ENCODE results near the gene REPS2. TPM values are rescaled to one million over a fixed set of nuclear protein-coding genes. Genes with fewer than 3 reads are reported as not detected.

REPS2 gene
- polyA plus RNA-seq (2012; ENCODE audit: low read depth, missing spikeins), result 0.01 TPM

DNA sequence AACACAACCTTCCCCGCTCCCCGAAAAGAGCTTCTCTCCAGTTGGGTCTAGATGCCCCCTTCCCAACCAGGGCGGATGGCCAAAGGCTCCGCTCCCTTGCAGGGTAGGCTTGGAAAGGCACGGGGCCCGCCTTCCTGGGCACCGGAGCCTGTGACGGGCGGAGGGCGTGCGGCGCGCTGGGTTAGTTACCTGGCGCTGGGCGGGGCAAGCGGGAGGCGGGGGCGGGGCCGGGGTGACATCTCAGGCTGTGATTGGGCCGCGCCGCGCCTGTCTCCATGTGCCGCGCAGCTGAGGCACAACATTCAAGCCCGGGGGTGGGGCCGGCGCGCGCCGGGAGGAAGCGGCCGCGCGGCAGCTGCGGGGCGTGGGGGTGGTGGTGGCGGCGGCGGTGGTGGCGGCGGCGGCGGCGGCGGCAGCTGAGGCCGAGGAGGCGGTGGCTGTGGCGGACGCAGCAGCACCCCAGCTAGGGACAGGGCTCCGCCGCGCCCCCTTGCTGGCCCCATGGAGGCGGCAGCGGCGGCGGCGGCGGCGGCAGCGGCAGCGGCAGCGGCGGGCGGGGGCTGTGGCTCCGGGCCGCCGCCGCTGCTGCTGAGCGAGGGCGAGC lies at the start of gene REPS2:
REPS2 (plus strand) TSS at position 298 of the 604 bp plus-strand sequence; CDS start at position 502, 204 bp downstream.
- DNase-seq (ENCODE audit: insufficient read length, low spot score) (peak; percentile 71), FAIRE-seq (peak; percentile 87)
- TF ChIP-seq POLR2A (IDR thresholded peaks at IDR 0.05; ENCODE audit: low read depth, low read length) (no peak), TAF1 (IDR thresholded peaks at IDR 0.05; ENCODE audit: low read depth, low read length) (no peak), POU2F2 (IDR thresholded peaks at IDR 0.05; ENCODE audit: low read depth, low read length) (no peak), POLR2AphosphoS5 (IDR thresholded peaks at IDR 0.05; ENCODE audit: low read depth, low read length) (no peak), PAX5 (IDR thresholded peaks at IDR 0.05; ENCODE audit: insufficient read depth, low read length, severe bottlenecking) (no peak), SPI1 (IDR thresholded peaks at IDR 0.05; ENCODE audit: low read depth, low read length) (no peak)

DNA sequence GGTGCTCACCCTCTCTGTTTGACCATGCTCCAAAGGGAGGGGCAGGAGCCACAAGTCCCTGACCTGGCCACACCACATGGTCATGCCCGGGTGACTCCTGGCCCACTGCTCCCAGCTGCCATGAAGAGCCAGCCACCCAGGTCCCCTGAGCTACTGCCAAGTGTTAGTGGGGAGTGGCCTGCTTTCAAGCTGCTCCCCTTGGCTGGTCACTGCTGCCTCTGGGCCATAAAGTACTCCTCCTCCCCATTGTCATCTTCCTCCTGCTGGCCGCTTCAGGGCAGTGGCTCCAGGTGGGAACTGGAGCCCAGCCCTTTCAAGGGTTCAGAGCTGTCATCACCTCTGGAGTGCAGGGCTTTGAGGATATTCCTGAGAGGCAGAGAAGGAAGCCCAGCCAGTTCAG lies 49.0 kb upstream of the REPS2 start:
- FAIRE-seq (no peak), DNase-seq (ENCODE audit: insufficient read length, low spot score) (no peak)
- TF ChIP-seq PAX5 (IDR thresholded peaks at IDR 0.05; ENCODE audit: insufficient read depth, low read length, severe bottlenecking), result no peak
- TF ChIP-seq POLR2A (IDR thresholded peaks at IDR 0.05; ENCODE audit: low read depth, low read length), result no peak

DNA sequence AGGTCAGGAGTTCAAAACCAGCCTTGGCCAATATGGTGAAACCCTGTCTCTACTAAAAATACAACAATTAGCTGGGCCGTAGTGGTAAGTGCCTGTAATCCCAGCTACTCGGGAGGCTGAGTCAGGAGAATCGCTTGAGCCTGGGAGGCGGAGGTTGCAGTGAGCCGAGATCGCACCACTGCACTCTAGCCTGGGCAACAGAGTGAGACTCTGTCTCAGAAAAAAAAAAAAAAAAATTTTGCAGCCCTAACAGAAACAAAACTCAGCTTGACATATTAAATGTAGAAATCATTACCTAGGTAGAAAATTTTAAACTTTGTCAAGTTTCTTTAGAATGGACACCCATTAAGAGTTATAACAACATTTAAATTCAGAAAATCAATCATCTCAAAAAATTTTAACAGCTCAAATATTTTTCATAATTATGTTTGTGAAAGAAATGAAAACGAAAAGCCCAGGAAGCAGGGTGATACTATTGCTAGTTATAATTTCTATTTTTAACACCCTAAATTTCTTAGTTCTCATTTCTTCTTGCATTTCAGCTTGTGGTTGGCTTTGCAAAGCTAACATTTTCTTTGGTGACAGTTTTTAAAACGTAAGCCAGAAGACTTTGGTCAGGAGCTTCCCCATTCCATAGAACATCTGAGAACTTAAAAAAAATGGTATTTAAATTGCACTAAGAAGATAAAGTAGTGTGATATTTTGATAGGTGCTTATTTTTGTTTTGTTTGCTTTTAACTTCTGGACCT lies 43.0 kb upstream of the REPS2 start:
- FAIRE-seq, result no peak
- no peak for TF ChIP-seq PAX5 (IDR thresholded peaks at IDR 0.05; ENCODE audit: insufficient read depth, low read length, severe bottlenecking)
- no peak for TF ChIP-seq TAF1 (IDR thresholded peaks at IDR 0.05; ENCODE audit: low read depth, low read length)
- TF ChIP-seq POLR2A (IDR thresholded peaks at IDR 0.05; ENCODE audit: low read depth, low read length), result no peak
- no peak for TF ChIP-seq POU2F2 (IDR thresholded peaks at IDR 0.05; ENCODE audit: low read depth, low read length)
- TF ChIP-seq POLR2AphosphoS5 (IDR thresholded peaks at IDR 0.05; ENCODE audit: low read depth, low read length), result no peak
- no peak for TF ChIP-seq SPI1 (IDR thresholded peaks at IDR 0.05; ENCODE audit: low read depth, low read length)

DNA sequence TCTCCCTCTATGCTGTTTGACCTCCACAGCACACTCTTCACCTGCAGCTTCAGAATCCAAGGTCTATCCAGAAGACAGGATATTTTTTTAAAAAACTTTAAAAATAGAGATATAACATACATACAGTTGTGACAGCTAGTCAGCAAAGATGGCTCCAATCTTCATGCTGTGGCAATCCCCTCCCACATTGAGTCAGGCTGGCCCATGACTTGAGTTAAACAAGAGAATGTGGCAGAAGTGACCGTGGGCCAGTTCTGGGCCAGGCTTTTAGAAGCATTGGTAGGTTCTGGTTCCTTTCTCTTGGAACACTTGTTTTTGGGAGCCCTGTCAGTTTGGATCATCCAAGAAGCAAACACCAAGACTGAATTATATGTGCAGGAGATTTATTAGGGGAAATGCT lies 36.1 kb upstream of the REPS2 start:
- DNase-seq (ENCODE audit: insufficient read length, low spot score) (no peak), FAIRE-seq (no peak)
- TF ChIP-seq POU2F2 (IDR thresholded peaks at IDR 0.05; ENCODE audit: low read depth, low read length) (no peak), PAX5 (IDR thresholded peaks at IDR 0.05; ENCODE audit: insufficient read depth, low read length, severe bottlenecking) (no peak), POLR2AphosphoS5 (IDR thresholded peaks at IDR 0.05; ENCODE audit: low read depth, low read length) (no peak), TAF1 (IDR thresholded peaks at IDR 0.05; ENCODE audit: low read depth, low read length) (no peak), SPI1 (IDR thresholded peaks at IDR 0.05; ENCODE audit: low read depth, low read length) (no peak), POLR2A (IDR thresholded peaks at IDR 0.05; ENCODE audit: low read depth, low read length) (no peak)

More for the DNA sequence above, 43.0 kb upstream of the REPS2 start:
- no peak for DNase-seq (ENCODE audit: insufficient read length, low spot score)

DNA sequence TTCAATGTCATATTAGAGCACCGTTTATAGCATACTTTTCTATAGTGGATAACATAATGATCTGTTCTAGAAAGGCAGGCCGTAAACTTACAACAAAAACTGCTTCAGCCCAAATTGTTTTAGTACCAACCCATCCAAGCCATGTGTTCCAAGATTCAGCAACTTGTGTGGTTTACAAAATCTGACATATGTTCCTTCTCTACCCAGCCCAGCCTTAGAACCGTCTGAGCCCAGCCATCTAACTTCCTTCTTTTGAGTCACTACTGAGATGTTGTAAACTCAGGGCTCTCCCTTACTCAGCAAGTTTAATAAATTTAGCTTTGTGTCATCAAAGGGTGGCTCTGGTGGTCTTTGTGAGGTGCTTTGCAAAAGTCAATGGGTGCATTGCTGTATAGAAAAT lies 32.4 kb upstream of the REPS2 start:
- FAIRE-seq, result no peak
- TF ChIP-seq SPI1 (IDR thresholded peaks at IDR 0.05; ENCODE audit: low read depth, low read length) (no peak), POLR2A (IDR thresholded peaks at IDR 0.05; ENCODE audit: low read depth, low read length) (no peak), POU2F2 (IDR thresholded peaks at IDR 0.05; ENCODE audit: low read depth, low read length) (no peak), POLR2AphosphoS5 (IDR thresholded peaks at IDR 0.05; ENCODE audit: low read depth, low read length) (no peak), TAF1 (IDR thresholded peaks at IDR 0.05; ENCODE audit: low read depth, low read length) (no peak), PAX5 (IDR thresholded peaks at IDR 0.05; ENCODE audit: insufficient read depth, low read length, severe bottlenecking) (no peak)
- no peak for DNase-seq (ENCODE audit: insufficient read length, low spot score)

DNA sequence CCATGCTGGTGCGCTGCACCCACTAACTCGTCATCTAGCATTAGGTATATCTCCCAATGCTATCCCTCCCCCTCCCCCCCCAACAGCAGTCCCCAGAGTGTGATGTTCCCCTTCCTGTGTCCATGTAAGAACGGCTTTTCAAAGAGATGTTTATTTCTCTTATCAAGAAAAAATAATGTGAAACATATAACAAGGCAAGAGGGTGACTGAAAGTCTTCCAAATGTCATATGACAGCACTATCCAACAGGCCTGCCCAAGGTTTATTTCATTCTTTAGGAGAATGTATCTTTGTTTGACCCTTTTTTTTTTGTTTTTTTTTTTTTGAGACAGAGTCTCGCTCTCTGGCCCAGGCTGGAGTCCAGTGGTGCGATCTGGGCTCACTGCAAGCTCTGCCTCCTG lies 29.9 kb upstream of the REPS2 start:
- TF ChIP-seq SPI1 (IDR thresholded peaks at IDR 0.05; ENCODE audit: low read depth, low read length) (no peak), POLR2AphosphoS5 (IDR thresholded peaks at IDR 0.05; ENCODE audit: low read depth, low read length) (no peak), POU2F2 (IDR thresholded peaks at IDR 0.05; ENCODE audit: low read depth, low read length) (no peak), PAX5 (IDR thresholded peaks at IDR 0.05; ENCODE audit: insufficient read depth, low read length, severe bottlenecking) (no peak), POLR2A (IDR thresholded peaks at IDR 0.05; ENCODE audit: low read depth, low read length) (no peak), TAF1 (IDR thresholded peaks at IDR 0.05; ENCODE audit: low read depth, low read length) (no peak)
- FAIRE-seq, result no peak
- no peak for DNase-seq (ENCODE audit: insufficient read length, low spot score)

DNA sequence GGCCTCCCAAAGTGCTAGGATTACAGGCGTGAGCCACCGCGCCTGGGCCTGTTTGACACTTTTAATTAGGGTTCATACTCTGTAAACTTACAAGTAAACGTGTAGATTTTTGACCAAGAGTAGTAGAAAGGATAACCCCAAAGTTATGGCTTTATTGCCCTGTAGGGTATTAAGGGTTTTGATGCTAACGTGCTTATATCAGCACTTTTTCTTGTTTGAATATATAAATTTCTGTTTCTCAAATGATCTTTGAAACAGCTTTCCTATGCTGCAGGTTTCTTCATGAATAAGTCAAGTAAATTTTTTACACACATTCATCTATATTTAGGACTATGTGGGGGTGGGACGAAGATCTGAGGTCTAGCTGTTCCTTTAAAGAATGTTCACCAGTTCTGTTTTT lies 29.3 kb upstream of the REPS2 start:
- DNase-seq (ENCODE audit: insufficient read length, low spot score) (no peak), FAIRE-seq (no peak)
- TF ChIP-seq SPI1 (IDR thresholded peaks at IDR 0.05; ENCODE audit: low read depth, low read length) (no peak), TAF1 (IDR thresholded peaks at IDR 0.05; ENCODE audit: low read depth, low read length) (no peak), POLR2AphosphoS5 (IDR thresholded peaks at IDR 0.05; ENCODE audit: low read depth, low read length) (no peak), PAX5 (IDR thresholded peaks at IDR 0.05; ENCODE audit: insufficient read depth, low read length, severe bottlenecking) (no peak), POLR2A (IDR thresholded peaks at IDR 0.05; ENCODE audit: low read depth, low read length) (no peak), POU2F2 (IDR thresholded peaks at IDR 0.05; ENCODE audit: low read depth, low read length) (no peak)

DNA sequence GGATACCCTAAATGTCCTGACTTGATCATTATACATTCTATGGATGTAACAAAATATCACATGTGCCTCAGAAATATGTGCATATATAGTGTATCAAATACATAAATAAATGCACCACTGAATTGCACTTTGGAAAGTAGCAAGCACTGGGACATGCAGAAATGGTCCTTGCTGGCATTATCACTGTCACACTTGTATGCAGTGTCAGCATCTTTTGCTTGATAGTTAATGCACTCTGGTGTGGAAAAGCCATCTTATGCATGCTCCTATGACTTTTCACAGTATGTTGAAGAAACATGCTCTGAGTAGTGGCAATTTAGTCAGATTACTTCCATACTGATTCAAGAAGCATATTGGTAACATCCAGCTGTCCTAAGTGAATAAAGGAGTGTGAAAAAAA lies 27.5 kb upstream of the REPS2 start:
- DNase-seq (ENCODE audit: insufficient read length, low spot score) (no peak), FAIRE-seq (no peak)
- TF ChIP-seq POLR2A (IDR thresholded peaks at IDR 0.05; ENCODE audit: low read depth, low read length) (no peak), PAX5 (IDR thresholded peaks at IDR 0.05; ENCODE audit: insufficient read depth, low read length, severe bottlenecking) (no peak), SPI1 (IDR thresholded peaks at IDR 0.05; ENCODE audit: low read depth, low read length) (no peak), POLR2AphosphoS5 (IDR thresholded peaks at IDR 0.05; ENCODE audit: low read depth, low read length) (no peak), POU2F2 (IDR thresholded peaks at IDR 0.05; ENCODE audit: low read depth, low read length) (no peak), TAF1 (IDR thresholded peaks at IDR 0.05; ENCODE audit: low read depth, low read length) (no peak)

DNA sequence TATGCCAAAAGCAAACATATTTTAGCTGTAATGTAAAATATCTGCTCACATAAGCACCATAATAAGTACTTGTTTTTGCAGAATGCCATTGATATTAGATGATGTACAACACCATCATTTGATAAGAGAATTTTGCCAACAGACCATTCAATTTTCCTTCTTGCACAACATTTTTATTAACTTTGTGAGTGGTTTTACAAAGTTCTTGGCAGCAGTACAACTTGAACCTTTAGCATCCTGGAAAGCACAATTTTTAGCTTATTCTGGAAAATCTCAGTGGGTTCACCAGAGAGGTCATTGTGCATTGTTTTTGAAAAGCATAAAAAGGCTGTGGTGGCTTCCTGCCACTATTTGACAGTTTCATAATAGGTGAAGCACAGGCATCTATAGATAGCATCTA lies 26.4 kb upstream of the REPS2 start:
- TF ChIP-seq TAF1 (IDR thresholded peaks at IDR 0.05; ENCODE audit: low read depth, low read length) (no peak), POU2F2 (IDR thresholded peaks at IDR 0.05; ENCODE audit: low read depth, low read length) (no peak), POLR2A (IDR thresholded peaks at IDR 0.05; ENCODE audit: low read depth, low read length) (no peak), SPI1 (IDR thresholded peaks at IDR 0.05; ENCODE audit: low read depth, low read length) (no peak), PAX5 (IDR thresholded peaks at IDR 0.05; ENCODE audit: insufficient read depth, low read length, severe bottlenecking) (no peak), POLR2AphosphoS5 (IDR thresholded peaks at IDR 0.05; ENCODE audit: low read depth, low read length) (no peak)
- no peak for DNase-seq (ENCODE audit: insufficient read length, low spot score)
- FAIRE-seq, result peak; percentile 26

Measured in GM12891 (cell line).